Liver (tissue), 9 donors: ENCODE measurements around the gene DYSF. TPM values are rescaled to one million over a fixed set of nuclear protein-coding genes. Genes with fewer than 3 reads are reported as not detected.

Experiments used
- DNase-seq: peaks from one replicate; pipeline ENCODE4 v3.0.0-alpha.2; 2017; ENCODE audit warnings: low spot score
- H3K27ac ChIP-seq, 2 donors: one replicate each; pipeline ENCODE4 v1.7.0; 2013; ENCODE audit warnings: inconsistent platforms in 2 of 2, low read length in 2 of 2, control low read depth in 1 of 2, low read depth in 1 of 2, mild to moderate bottlenecking in 1 of 2
- H3K27me3 ChIP-seq, 4 donors: one replicate each; pipeline versions ENCODE4 v1.6.1 to v1.7.0; 2013; ENCODE audit warnings: low read length in 3 of 4, inconsistent platforms in 1 of 4, mild to moderate bottlenecking in 1 of 4, moderate library complexity in 1 of 4; ENCODE audit not compliant: control insufficient read depth in 4 of 4, insufficient read depth in 4 of 4
- H3K36me3 ChIP-seq, 4 donors: one replicate each; pipeline versions ENCODE4 v1.6.1 to v1.7.0; 2013; ENCODE audit warnings: low read length in 3 of 4, mild to moderate bottlenecking in 3 of 4, low read depth in 1 of 4, moderate library complexity in 1 of 4; ENCODE audit not compliant: control insufficient read depth in 4 of 4, insufficient read depth in 3 of 4
- H3K4me1 ChIP-seq, 4 donors: one replicate each; pipeline versions ENCODE4 v1.6.1 to v1.7.0; 2013; ENCODE audit warnings: low read length in 3 of 4, mild to moderate bottlenecking in 3 of 4, moderate library complexity in 1 of 4; ENCODE audit not compliant: control insufficient read depth in 4 of 4, insufficient read depth in 4 of 4
- H3K4me3 ChIP-seq, 3 donors: one replicate each; pipeline versions ENCODE4 v1.6.1 to v1.7.0; 2013; ENCODE audit warnings: low read length in 3 of 3, control low read depth in 1 of 3, low read depth in 1 of 3, mild to moderate bottlenecking in 1 of 3
- H3K9ac ChIP-seq, 2 donors: one replicate each; pipeline ENCODE4 v1.7.0; 2013; ENCODE audit warnings: low read length in 2 of 2, mild to moderate bottlenecking in 2 of 2, moderate library complexity in 2 of 2, control low read depth in 1 of 2, low read depth in 1 of 2
- H3K9me3 ChIP-seq, 4 donors: one replicate each; pipeline versions ENCODE4 v1.6.1 to v1.7.0; 2013; ENCODE audit warnings: low read length in 3 of 4; ENCODE audit not compliant: control insufficient read depth in 4 of 4
- ATF3 ChIP-seq: IDR thresholded peaks from 2 replicates; pipeline ENCODE4 v1.6.1; 2016; ENCODE audit warnings: antibody characterized with exemption
- EGR1 ChIP-seq, 2 donors: IDR thresholded peaks; 2 replicates each; pipeline ENCODE4 v1.6.1; 2016 to 2018; ENCODE audit warnings: antibody characterized with exemption in 2 of 2, low read depth in 2 of 2
- FOXA1 ChIP-seq: IDR thresholded peaks from 2 replicates; pipeline ENCODE4 v1.6.1; 2016; ENCODE audit warnings: antibody characterized with exemption
- GABPA ChIP-seq, 2 donors: IDR thresholded peaks in 1 of 2; conservative IDR thresholded peaks in 1 of 2; 2 replicates each; pipeline ENCODE4 v1.6.1; 2016; ENCODE audit warnings: antibody characterized with exemption in 2 of 2, mild to moderate bottlenecking in 1 of 2, moderate library complexity in 1 of 2
- JUND ChIP-seq, 2 donors: IDR thresholded peaks; 2 replicates each; pipeline ENCODE4 v1.6.1; 2016; ENCODE audit warnings: antibody characterized with exemption in 2 of 2
- MAX ChIP-seq: IDR thresholded peaks from 2 replicates; pipeline ENCODE4 v1.6.1; 2016; ENCODE audit warnings: antibody characterized with exemption
- NR2F2 ChIP-seq: IDR thresholded peaks from 2 replicates; pipeline ENCODE4 v1.6.1; 2016; ENCODE audit warnings: antibody characterized with exemption
- REST ChIP-seq: IDR thresholded peaks from 2 replicates; pipeline ENCODE4 v1.6.1; 2016; ENCODE audit warnings: antibody characterized with exemption, mild to moderate bottlenecking
- RXRA ChIP-seq, 2 donors: IDR thresholded peaks; 2 replicates each; pipeline ENCODE4 v1.6.1; 2017 to 2018; ENCODE audit warnings: antibody characterized with exemption in 2 of 2, mild to moderate bottlenecking in 1 of 2
- SP1 ChIP-seq: IDR thresholded peaks from 2 replicates; pipeline ENCODE4 v1.6.1; 2018; ENCODE audit warnings: antibody characterized with exemption, mild to moderate bottlenecking
- TAF1 ChIP-seq: conservative IDR thresholded peaks from 2 replicates; pipeline ENCODE4 v1.6.1; 2016; ENCODE audit warnings: antibody characterized with exemption, mild to moderate bottlenecking
- YY1 ChIP-seq: IDR thresholded peaks from 2 replicates; pipeline ENCODE4 v1.6.1; 2016; ENCODE audit warnings: antibody characterized with exemption, mild to moderate bottlenecking
- ZBTB33 ChIP-seq: IDR thresholded peaks from 2 replicates; pipeline ENCODE4 v1.6.1; 2016; ENCODE audit warnings: antibody characterized with exemption
- WGBS: extraction: QIAGEN DNeasy Blood & Tissue Kit; methylation state at CpG from one replicate; pipeline ENCODE4 v1.1.7; 2013; 5-methylcytosine and 5-hydroxymethylcytosine counted together
- polyA plus RNA-seq, 2 donors: library from polyadenylated mRNA; stranded (reverse) in 1 of 2; unstranded in 1 of 2; fragments of 200-250 nt in 1 of 2; fragments of >200 nt in 1 of 2; fragmentation: Nextera tagmentation in 1 of 2; extraction: Ambion mirVana in 1 of 2; gene quantifications; one replicate each; pipeline versions ENCODE4 v1.2.1 to v1.2.3, GENCODE V29; 2013 to 2015
- total RNA-seq, 2 donors: library from RNA; depleted of rRNA; stranded (reverse); fragments of >200 nt; gene quantifications; one replicate each; pipeline ENCODE4 v1.2.3, GENCODE V29; 2014
- TF ChIP-seq, protein P1 (sequence below): fragments of 150-350 bp; IDR thresholded peaks from 2 replicates; pipeline ENCODE4 v1.5.1; 2017; ENCODE audit warnings: improper control_type of control experiment, low read depth, low read length; ENCODE audit not compliant: missing input control
- donor health status: healthy.
- donor health status: healthy.
- donor health status: healthy.
- donor health status: healthy.
- donor health status: healthy.

DYSF gene
- total and polyA plus RNA-seq, 4 donors = 8.5 to 20.8 (median 13.6) TPM

DNA sequence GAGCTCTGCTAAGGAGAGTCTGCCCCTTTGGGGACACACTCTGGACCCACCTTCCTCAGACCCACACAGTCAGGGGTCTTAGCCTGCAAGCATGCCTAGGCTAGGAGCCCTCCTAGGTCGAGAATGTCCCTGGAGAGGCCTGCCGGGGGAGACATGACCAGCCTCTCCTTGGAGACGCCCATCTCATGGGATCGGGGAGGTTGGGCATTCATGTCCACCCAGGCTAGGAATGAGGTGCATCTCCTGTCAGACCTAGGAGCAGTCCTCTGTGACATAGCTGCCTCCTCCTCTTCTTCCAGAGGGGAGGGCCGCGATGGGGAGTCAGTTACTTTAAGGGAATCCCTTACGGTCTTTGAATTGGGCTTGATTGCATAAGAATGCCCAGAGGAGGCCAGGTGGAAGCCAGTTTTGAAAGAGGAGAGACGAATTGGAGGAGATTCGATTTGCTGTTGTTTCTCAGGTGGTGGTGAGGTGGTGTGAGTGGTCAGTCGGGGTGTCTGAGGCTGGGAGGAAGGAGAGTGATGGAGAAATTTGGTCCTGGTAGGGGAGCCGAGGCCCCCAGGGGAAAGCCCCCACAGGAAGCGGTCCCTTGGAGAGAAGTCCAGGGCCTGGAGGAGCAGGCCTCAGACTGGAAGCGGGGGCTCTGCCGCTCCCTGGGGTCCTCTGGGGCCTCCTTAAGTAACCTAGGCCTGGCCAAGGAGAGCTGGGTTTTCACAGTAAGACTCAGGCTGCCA lies 241.3 kb downstream of the DYSF start (continued):
- TF ChIP-seq TAF1 = no peak

GRCh38 chr2:71695235-71696120 lies 242.1 kb downstream of the DYSF start:
- Histone ChIP-seq H3K4me3 (no peak overlapping the region), H3K27ac (no peak overlapping the region), H3K9me3 (no peaks in the 10 kb centered on the region), H3K36me3 (no peaks in the 10 kb centered on the region), H3K27me3 (no peaks in the 10 kb centered on the region), H3K4me1 (no peaks in the 10 kb centered on the region), H3K9ac (no peak overlapping the region)
- WGBS = 85% methylated on average over 13 of the region's 13 CpGs
- TF ChIP-seq MAX (no peak), YY1 (no peak), JUND (IDR thresholded peaks at IDR 0.05) (no peak), RXRA (IDR thresholded peaks at IDR 0.05) (no peak), REST (no peak), ATF3 (no peak), EGR1 (IDR thresholded peaks at IDR 0.05; ENCODE audit: low read depth in 2 of 2) (no peak), ZBTB33 (no peak), NR2F2 (no peak), GABPA (IDR thresholded peaks at IDR 0.05 in 1 of 2, conservative IDR thresholded peaks at IDR 0.05 in 1 of 2) (no peak)
- DNase-seq = no peak

- Histone ChIP-seq H3K36me3 (no peaks in the 10 kb centered on the region), H3K4me1 (no peaks in the 10 kb centered on the region), H3K4me3 (no peak overlapping the region), H3K27ac (no peak overlapping the region), H3K27me3 (no peaks in the 10 kb centered on the region), H3K9ac (no peak overlapping the region), H3K9me3 (no peaks in the 10 kb centered on the region)
- no peak for DNase-seq
- WGBS = 61% methylated on average over 8 of the region's 8 CpGs
- TF ChIP-seq ZBTB33 (no peak), ATF3 (no peak), SP1 (no peak), FOXA1 (no peak), GABPA (IDR thresholded peaks at IDR 0.05 in 1 of 2, conservative IDR thresholded peaks at IDR 0.05 in 1 of 2) (no peak), TAF1 (no peak), JUND (IDR thresholded peaks at IDR 0.05) (no peak)
- TF ChIP-seq, protein P1, sequence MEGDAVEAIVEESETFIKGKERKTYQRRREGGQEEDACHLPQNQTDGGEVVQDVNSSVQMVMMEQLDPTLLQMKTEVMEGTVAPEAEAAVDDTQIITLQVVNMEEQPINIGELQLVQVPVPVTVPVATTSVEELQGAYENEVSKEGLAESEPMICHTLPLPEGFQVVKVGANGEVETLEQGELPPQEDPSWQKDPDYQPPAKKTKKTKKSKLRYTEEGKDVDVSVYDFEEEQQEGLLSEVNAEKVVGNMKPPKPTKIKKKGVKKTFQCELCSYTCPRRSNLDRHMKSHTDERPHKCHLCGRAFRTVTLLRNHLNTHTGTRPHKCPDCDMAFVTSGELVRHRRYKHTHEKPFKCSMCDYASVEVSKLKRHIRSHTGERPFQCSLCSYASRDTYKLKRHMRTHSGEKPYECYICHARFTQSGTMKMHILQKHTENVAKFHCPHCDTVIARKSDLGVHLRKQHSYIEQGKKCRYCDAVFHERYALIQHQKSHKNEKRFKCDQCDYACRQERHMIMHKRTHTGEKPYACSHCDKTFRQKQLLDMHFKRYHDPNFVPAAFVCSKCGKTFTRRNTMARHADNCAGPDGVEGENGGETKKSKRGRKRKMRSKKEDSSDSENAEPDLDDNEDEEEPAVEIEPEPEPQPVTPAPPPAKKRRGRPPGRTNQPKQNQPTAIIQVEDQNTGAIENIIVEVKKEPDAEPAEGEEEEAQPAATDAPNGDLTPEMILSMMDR = no peak
Measured at GRCh38 chr2:71696381-71696780, 243.0 kb downstream of the DYSF start.
